ENCODE measurements around the gene SLC17A7. TPM values are rescaled to one million over a fixed set of nuclear protein-coding genes. Genes with fewer than 3 reads are reported as not detected.

SLC17A7 gene
- total and polyA plus RNA-seq, 9 of the 15 experiments (the other 6 are each of a cell fraction or from before 2014, with no cell fraction given), result 1.1 to 15.7 (median 2.4) TPM

- TF ChIP-seq MYC (IDR thresholded peaks at IDR 0.05; ENCODE audit: low read depth, low read length) (peak; percentile 75), MYC (CRISPR knock-in tag; IDR thresholded peaks at IDR 0.05; ENCODE audit: borderline replicate concordance, low read depth) (no peak), SREBF2 (CRISPR knock-in tag; IDR thresholded peaks at IDR 0.05) (no peak), HDGF (IDR thresholded peaks at IDR 0.05) (0 out of 2 replicates have a peak, but pooled peaks have one; percentile 23), ZNF408 (CRISPR knock-in tag; IDR thresholded peaks at IDR 0.05; ENCODE audit: low read depth) (no peak), ZFP91 (CRISPR knock-in tag; IDR thresholded peaks at IDR 0.05) (no peak), SP1 (CRISPR knock-in tag; IDR thresholded peaks at IDR 0.05) (peak; percentile 87), SRSF9 (IDR thresholded peaks at IDR 0.05; ENCODE audit: borderline replicate concordance, low read depth, low read length) (no peak), ZBTB11 (CRISPR knock-in tag; IDR thresholded peaks at IDR 0.05) (no peak), MGA (IDR thresholded peaks at IDR 0.05) (peak; percentile 71), L3MBTL2 (IDR thresholded peaks at IDR 0.05) (peak; percentile 83; the same call in 1 of the 2 replicates)
These were observed 4.8 kb downstream of the SLC17A7 start (continued) for GRCh38 chr19:49436381-49437017.
